Mucosa of rectum (tissue), 2 donors: ENCODE data around the gene CTNND1.

Experiments
- H3K27ac ChIP-seq, 2 donors: one replicate each; pipeline ENCODE4 v1.7.0; 2013; ENCODE audit warnings: inconsistent platforms in 2 of 2, low read depth in 2 of 2, low read length in 2 of 2
- H3K27me3 ChIP-seq, 2 donors: one replicate each; pipeline ENCODE4 v1.7.0; 2013; ENCODE audit warnings: low read length in 2 of 2; ENCODE audit not compliant: control insufficient read depth in 2 of 2, insufficient read depth in 2 of 2
- H3K36me3 ChIP-seq, 2 donors: one replicate each; pipeline ENCODE4 v1.7.0; 2013; ENCODE audit warnings: low read length in 2 of 2; ENCODE audit not compliant: control insufficient read depth in 2 of 2, insufficient read depth in 2 of 2
- H3K4me1 ChIP-seq, 2 donors: one replicate each; pipeline ENCODE4 v1.7.0; 2013; ENCODE audit warnings: low read length in 2 of 2, mild to moderate bottlenecking in 1 of 2; ENCODE audit not compliant: control insufficient read depth in 2 of 2, insufficient read depth in 2 of 2
- H3K4me3 ChIP-seq, 2 donors: one replicate each; pipeline ENCODE4 v1.7.0; 2013; ENCODE audit warnings: low read length in 2 of 2
- H3K9ac ChIP-seq, 2 donors: one replicate each; pipeline ENCODE4 v1.7.0; 2013; ENCODE audit warnings: low read length in 2 of 2, low read depth in 1 of 2, mild to moderate bottlenecking in 1 of 2
- H3K9me3 ChIP-seq, 2 donors: one replicate each; pipeline ENCODE4 v1.7.0; 2013; ENCODE audit warnings: low read length in 2 of 2; ENCODE audit not compliant: control insufficient read depth in 2 of 2
- donor health status: healthy.
- donor health status: Normal muscosa, but diverticular disease.

The CTNND1 gene

DNA sequence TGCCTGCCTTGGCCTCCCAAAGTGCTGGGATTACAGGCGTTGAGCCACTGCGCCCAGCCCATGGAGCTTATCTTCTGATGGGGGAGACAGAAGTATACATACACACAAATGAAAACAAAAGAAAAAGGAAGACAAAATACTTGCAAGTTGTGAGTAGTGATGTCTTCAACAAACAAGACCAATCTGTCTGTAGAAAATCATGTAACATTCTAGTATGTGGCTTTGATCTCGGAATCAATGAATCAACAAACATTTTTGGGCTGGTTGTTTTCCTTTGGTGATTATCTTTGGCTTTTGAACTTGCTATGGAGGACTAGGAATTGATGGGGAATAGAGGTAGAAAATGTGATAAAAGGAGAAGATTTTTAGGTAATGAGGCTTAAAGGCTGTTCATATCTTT is 3.4 kb upstream of the CTNND1 start:
- Histone ChIP-seq H3K4me3 (no peak overlapping the region), H3K9me3 (no peaks in the 10 kb centered on the region), H3K36me3 (no peaks in the 10 kb centered on the region), H3K27ac (no peak overlapping the region), H3K27me3 (no peaks in the 10 kb centered on the region), H3K9ac (no peak overlapping the region), H3K4me1 (peaks cover 0 to 3% of the 10 kb centered on the region in 2 donors)

DNA sequence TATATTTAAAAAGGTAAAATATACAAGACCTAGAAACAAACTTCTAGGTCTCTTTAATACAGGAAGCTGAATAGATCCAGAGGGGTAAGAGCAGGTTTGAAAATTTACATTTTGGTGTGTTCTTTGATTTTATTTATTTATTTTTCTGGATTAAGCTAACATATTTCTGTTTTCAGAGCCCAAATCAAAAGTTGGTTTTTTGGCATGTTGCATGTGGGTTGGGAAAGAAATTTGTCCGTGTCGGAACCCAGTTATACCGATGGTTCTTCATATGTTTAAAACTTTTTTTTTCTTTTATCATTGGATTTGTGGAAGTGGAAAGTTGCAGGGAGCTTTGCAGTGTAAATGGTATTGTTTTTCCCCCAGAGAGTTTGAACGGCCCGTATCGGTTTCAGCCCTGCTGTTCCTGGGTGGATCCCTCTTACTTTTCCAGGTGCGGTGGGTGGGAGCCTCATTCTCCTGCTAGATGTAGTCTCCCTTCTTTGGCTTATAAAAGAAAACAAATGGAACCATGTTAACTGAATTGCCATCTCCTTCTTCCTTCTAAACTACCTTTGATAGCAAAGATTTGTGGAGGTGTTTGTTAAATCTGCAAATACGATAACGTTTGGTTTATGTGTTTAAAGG is 746 bp downstream of the CTNND1 start:
- Histone ChIP-seq H3K36me3 (peaks cover 0 to 2% of the 10 kb centered on the region in 2 donors), H3K4me3 (peak overlapping the region; percentile 87 to 98), H3K4me1 (peaks cover 6 to 16% of the 10 kb centered on the region in 2 donors), H3K9ac (peak overlapping the region; percentile 89 to 98), H3K27me3 (no peaks in the 10 kb centered on the region), H3K9me3 (no peaks in the 10 kb centered on the region), H3K27ac (peak overlapping the region; percentile 93 to 99)

GRCh38 chr11:57763568-57763967 is 2.0 kb downstream of the CTNND1 start:
- Histone ChIP-seq H3K9me3 (no peaks in the 10 kb centered on the region), H3K36me3 (peaks cover 0 to 3% of the 10 kb centered on the region in 2 donors), H3K27ac (peak overlapping the region; percentile 93 to 99), H3K4me3 (peak overlapping the region; percentile 87 to 98), H3K27me3 (no peaks in the 10 kb centered on the region), H3K9ac (peak overlapping the region; percentile 89 to 98), H3K4me1 (peaks cover 6 to 16% of the 10 kb centered on the region in 2 donors)

DNA sequence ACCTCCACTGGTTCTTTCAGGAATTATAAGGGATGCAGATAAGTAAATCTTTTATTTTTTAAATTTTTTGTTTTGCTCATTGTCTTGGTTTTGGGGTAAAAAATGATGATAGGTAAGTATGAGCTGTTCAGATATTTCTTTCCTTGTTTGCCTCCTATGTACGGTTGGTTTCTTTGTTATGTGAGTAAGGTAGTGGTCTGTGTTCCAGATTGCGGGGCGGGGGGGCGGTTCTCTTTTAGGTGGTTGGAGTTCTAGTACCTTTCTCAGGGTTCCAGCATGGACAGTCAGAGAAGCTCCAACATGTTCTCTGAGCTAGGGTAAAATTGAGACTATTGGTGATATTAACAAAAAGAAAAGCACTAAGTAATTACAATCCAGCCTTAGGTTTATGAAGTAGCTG is 2.4 kb downstream of the CTNND1 start:
- Histone ChIP-seq H3K27me3 (no peaks in the 10 kb centered on the region), H3K36me3 (peaks cover 0 to 3% of the 10 kb centered on the region in 2 donors), H3K9me3 (no peaks in the 10 kb centered on the region), H3K27ac (peak overlapping the region; percentile 93 to 99), H3K9ac (peak overlapping the region; percentile 89 to 98), H3K4me1 (peaks cover 6 to 16% of the 10 kb centered on the region in 2 donors), H3K4me3 (peak overlapping the region; percentile 87 to 98)

- peak overlapping the region; percentile 25 to 99 for H3K27ac ChIP-seq
- peaks cover 11 to 16% of the 10 kb centered on the region in 2 donors for H3K4me1 ChIP-seq
- H3K9me3 ChIP-seq, result no peaks in the 10 kb centered on the region
- peak overlapping the region; percentile 87 to 98 for H3K4me3 ChIP-seq
- peak overlapping the region; percentile 14 to 98 for H3K9ac ChIP-seq
- H3K36me3 ChIP-seq, result peaks cover 0 to 3% of the 10 kb centered on the region in 2 donors
- no peaks in the 10 kb centered on the region for H3K27me3 ChIP-seq
Observed at GRCh38 chr11:57764566-57764965, 3.0 kb downstream of the CTNND1 start.

GRCh38 chr11:57764972-57765371 is 3.4 kb downstream of the CTNND1 start:
- Histone ChIP-seq H3K4me1 (peaks cover 11 to 16% of the 10 kb centered on the region in 2 donors), H3K9ac (peak overlapping the region; percentile 14 to 98), H3K36me3 (peaks cover 0 to 3% of the 10 kb centered on the region in 2 donors), H3K27ac (peak overlapping the region; percentile 25 to 99), H3K9me3 (no peaks in the 10 kb centered on the region), H3K4me3 (peak overlapping the region; percentile 87 to 98), H3K27me3 (no peaks in the 10 kb centered on the region)

DNA sequence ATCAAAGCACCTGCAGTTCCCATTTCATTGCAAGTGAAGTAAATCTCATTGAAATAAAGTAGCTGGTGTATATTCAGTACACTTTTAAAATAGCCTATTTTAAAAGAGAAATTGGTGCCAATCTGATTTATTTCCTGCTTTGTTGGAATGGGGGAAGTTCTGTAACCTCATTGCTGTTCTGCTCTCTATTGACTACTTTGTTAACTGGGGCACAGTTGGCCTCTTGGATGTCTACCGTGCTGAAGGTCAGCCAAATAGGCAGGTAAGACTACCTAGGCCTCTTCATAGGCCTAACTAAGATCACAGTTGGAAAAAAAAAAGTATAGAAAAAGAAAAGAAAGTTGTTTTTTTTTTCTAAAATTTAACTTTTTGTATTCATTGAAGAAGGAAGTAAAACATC is 9.2 kb downstream of the CTNND1 start:
- H3K36me3 ChIP-seq, result peaks cover 0 to 3% of the 10 kb centered on the region in 2 donors
- no peak overlapping the region for H3K4me3 ChIP-seq
- no peaks in the 10 kb centered on the region for H3K9me3 ChIP-seq
- no peak overlapping the region for H3K9ac ChIP-seq
- peaks cover 18 to 35% of the 10 kb centered on the region in 2 donors for H3K4me1 ChIP-seq
- H3K27ac ChIP-seq, result no peak overlapping the region
- no peaks in the 10 kb centered on the region for H3K27me3 ChIP-seq

- H3K27me3 ChIP-seq, result no peaks in the 10 kb centered on the region
- H3K27ac ChIP-seq, result no peak overlapping the region
- H3K4me3 ChIP-seq, result no peak overlapping the region
- H3K4me1 ChIP-seq, result peaks cover 24 to 39% of the 10 kb centered on the region in 2 donors
- no peak overlapping the region for H3K9ac ChIP-seq
- H3K9me3 ChIP-seq, result no peaks in the 10 kb centered on the region
- H3K36me3 ChIP-seq, result peaks cover 0 to 3% of the 10 kb centered on the region in 2 donors
Observed at GRCh38 chr11:57771365-57771764, 9.8 kb downstream of the CTNND1 start.

DNA sequence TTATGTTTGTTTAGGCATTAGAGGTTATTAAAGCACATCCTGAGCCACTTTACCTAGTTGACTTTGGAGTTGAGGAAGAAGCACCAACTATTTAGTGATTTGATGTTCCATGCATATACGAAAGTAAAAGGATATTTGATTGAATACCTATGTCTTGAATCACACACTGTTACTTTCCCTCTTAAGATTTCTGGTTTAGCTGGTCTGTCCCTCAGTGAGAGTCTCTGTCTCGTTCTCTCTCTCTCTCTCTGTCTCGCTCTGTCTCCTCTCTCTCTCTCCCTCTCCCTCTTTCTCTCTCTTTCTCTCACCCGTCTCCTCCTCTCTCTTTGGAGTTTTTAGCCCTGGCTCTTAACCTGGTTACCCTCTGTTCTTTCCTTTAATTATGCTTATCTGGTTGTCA is 11.0 kb downstream of the CTNND1 start:
- Histone ChIP-seq H3K9ac (no peak overlapping the region), H3K9me3 (no peaks in the 10 kb centered on the region), H3K27me3 (no peaks in the 10 kb centered on the region), H3K4me1 (peaks cover 36 to 50% of the 10 kb centered on the region in 2 donors), H3K36me3 (no peaks in the 10 kb centered on the region), H3K27ac (no peak overlapping the region), H3K4me3 (no peak overlapping the region)

GRCh38 chr11:57773026-57773598 is 11.5 kb downstream of the CTNND1 start:
- Histone ChIP-seq H3K4me1 (peaks cover 41 to 55% of the 10 kb centered on the region in 2 donors), H3K4me3 (no peak overlapping the region), H3K27me3 (no peaks in the 10 kb centered on the region), H3K27ac (no peak overlapping the region), H3K36me3 (no peaks in the 10 kb centered on the region), H3K9me3 (no peaks in the 10 kb centered on the region), H3K9ac (no peak overlapping the region)
